ENCODE data around the gene MAP4K1. TPM values are rescaled to one million over a fixed set of nuclear protein-coding genes. Genes with fewer than 3 reads are reported as not detected.

The MAP4K1 gene
- total RNA-seq, 1 donor from 2014 or later: 284 TPM

GRCh38 chr19:38549942-38550341 lies 67.8 kb downstream of the MAP4K1 start:
- intact Hi-C loops (cut with micrococcal nuclease): no loop called here

- intact Hi-C loops (cut with micrococcal nuclease): no loop called here
These were observed 68.7 kb downstream of the MAP4K1 start for GRCh38 chr19:38549061-38549460.

- intact Hi-C loops (cut with micrococcal nuclease): no loop called here
These were observed 70.3 kb downstream of the MAP4K1 start for GRCh38 chr19:38547421-38547820.

- intact Hi-C loops (cut with micrococcal nuclease): loop anchor here (2.0 kb wide), 3 partner anchors 13 to 385 kb away; partner anchors contain the start of genes EIF3K, MRPS12 and SARS2
These were observed 72.2 kb downstream of the MAP4K1 start for GRCh38 chr19:38545596-38545995.

GRCh38 chr19:38544569-38545315 lies 73.0 kb downstream of the MAP4K1 start:
- intact Hi-C loops (cut with micrococcal nuclease): loop anchor here (1.0 to 2.0 kb wide), 5 partner anchors 14 to 386 kb away; partner anchors contain the start of genes EIF3K, MRPS12 and SARS2

GRCh38 chr19:38543807-38544568 lies 73.8 kb downstream of the MAP4K1 start:
- intact Hi-C loops (cut with micrococcal nuclease): loop anchor here (1.0 to 2.0 kb wide), 5 partner anchors 15 to 387 kb away; partner anchors contain the start of genes EIF3K, MRPS12 and SARS2

GRCh38 chr19:38543286-38543806 lies 74.4 kb downstream of the MAP4K1 start:
- intact Hi-C loops (cut with micrococcal nuclease): no loop called here

GRCh38 chr19:38542040-38542439 lies 75.7 kb downstream of the MAP4K1 start:
- intact Hi-C loops (cut with micrococcal nuclease): no loop called here

- intact Hi-C loops (cut with micrococcal nuclease): no loop called here
These were observed 78.0 kb downstream of the MAP4K1 start for GRCh38 chr19:38539751-38540150.

- intact Hi-C loops (cut with micrococcal nuclease): no loop called here
These were observed 78.8 kb downstream of the MAP4K1 start for GRCh38 chr19:38538793-38539528.

- intact Hi-C loops (cut with micrococcal nuclease): no loop called here
These were observed 79.4 kb downstream of the MAP4K1 start for GRCh38 chr19:38538386-38538785.

Other genes starting within 250 kb of the MAP4K1 start
- gene PSMD8, start 243.4 kb downstream of the MAP4K1 start, total RNA-seq: 200 and 206 TPM in 2 replicates
- 0.11 TPM in 2 replicates for gene GGN, start 229.9 kb downstream of the MAP4K1 start, total RNA-seq
- gene SPRED3, start 229.3 kb downstream of the MAP4K1 start, total RNA-seq: 1.9 TPM in 2 replicates
- gene FAM98C, start 214.9 kb downstream of the MAP4K1 start, total RNA-seq: 31.4 and 32.3 TPM in 2 replicates
- 7.6 and 9.4 TPM in 2 replicates for gene RASGRP4, start 191.7 kb downstream of the MAP4K1 start, total RNA-seq
- 2.4 and 4.4 TPM in 2 replicates for gene RYR1, start 184.3 kb downstream of the MAP4K1 start, total RNA-seq
- 350 and 352 TPM in 2 replicates for gene EIF3K, start 1.2 kb upstream of the MAP4K1 start, total RNA-seq
- 425 TPM in 2 replicates for gene ACTN4, start 29.7 kb upstream of the MAP4K1 start, total RNA-seq
- 4.4 and 5.3 TPM in 2 replicates for gene CAPN12, start 126.5 kb upstream of the MAP4K1 start, total RNA-seq
- not detected in 2 replicates for gene LGALS7, start 155.6 kb upstream of the MAP4K1 start, total RNA-seq
- gene LGALS7B, start 171.2 kb upstream of the MAP4K1 start, total RNA-seq: not detected in 2 replicates
- gene LGALS4, start 195.0 kb upstream of the MAP4K1 start, total RNA-seq: 1.7 and 2.0 TPM in 2 replicates
- gene ECH1, start 213.8 kb upstream of the MAP4K1 start, total RNA-seq: 146 and 160 TPM in 2 replicates
- 572 and 574 TPM in 2 replicates for gene HNRNPL, start 232.0 kb upstream of the MAP4K1 start, total RNA-seq

All from T-helper 2 cell treated with Interferon-gamma antibody and Interleukin-4, amounts not matched to agents 100 ng/mL and 5 ng/mL, for 36 hours (primary cell).